Gastrocnemius medialis (tissue), 4 donors: Measurements from ENCODE around the gene SKIC8.

Experiments used
- POLR2A ChIP-seq, 2 donors: fragments of 450-650 bp; IDR thresholded peaks; one replicate each; pipeline ENCODE4 v1.6.1; 2017; ENCODE audit warnings: antibody characterized with exemption in 2 of 2, mild to moderate bottlenecking in 2 of 2, moderate library complexity in 2 of 2
- TF ChIP-seq, protein P1 (sequence below), 5 experiments: fragments of 450-650 bp in 3 of 5; fragments of 200-600 bp in 2 of 5; sonication (generic) in 2 of 5; IDR thresholded peaks in 4 of 5; conservative IDR thresholded peaks in 1 of 5; 1 replicate in 4 of 5; 2 replicates in 1 of 5; pipeline ENCODE4 v1.5.1; 2016 to 2019; ENCODE audit warnings: antibody characterized with exemption in 5 of 5, mild to moderate bottlenecking in 3 of 5, moderate library complexity in 3 of 5

GRCh38 chr15:78251136-78251535 is 48.3 kb downstream of the SKIC8 start:
- TF ChIP-seq, protein P1, sequence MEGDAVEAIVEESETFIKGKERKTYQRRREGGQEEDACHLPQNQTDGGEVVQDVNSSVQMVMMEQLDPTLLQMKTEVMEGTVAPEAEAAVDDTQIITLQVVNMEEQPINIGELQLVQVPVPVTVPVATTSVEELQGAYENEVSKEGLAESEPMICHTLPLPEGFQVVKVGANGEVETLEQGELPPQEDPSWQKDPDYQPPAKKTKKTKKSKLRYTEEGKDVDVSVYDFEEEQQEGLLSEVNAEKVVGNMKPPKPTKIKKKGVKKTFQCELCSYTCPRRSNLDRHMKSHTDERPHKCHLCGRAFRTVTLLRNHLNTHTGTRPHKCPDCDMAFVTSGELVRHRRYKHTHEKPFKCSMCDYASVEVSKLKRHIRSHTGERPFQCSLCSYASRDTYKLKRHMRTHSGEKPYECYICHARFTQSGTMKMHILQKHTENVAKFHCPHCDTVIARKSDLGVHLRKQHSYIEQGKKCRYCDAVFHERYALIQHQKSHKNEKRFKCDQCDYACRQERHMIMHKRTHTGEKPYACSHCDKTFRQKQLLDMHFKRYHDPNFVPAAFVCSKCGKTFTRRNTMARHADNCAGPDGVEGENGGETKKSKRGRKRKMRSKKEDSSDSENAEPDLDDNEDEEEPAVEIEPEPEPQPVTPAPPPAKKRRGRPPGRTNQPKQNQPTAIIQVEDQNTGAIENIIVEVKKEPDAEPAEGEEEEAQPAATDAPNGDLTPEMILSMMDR (IDR thresholded peaks at IDR 0.05 in 4 of 5, conservative IDR thresholded peaks at IDR 0.05 in 1 of 5), result no peak
- TF ChIP-seq POLR2A (IDR thresholded peaks at IDR 0.05), result no peak
